Measurements from ENCODE around the gene NIFK. TPM values are rescaled to one million over a fixed set of nuclear protein-coding genes. Genes with fewer than 3 reads are reported as not detected.
"Not testable (repeated sequence)": the region's sequence is repeated elsewhere in the genome, so short reads cannot be mapped to it uniquely, and the experiment has no call there.

Gene NIFK
- total RNA-seq, 4 donors from 2014 or later = 40.0 to 77.6 (median 57.9) TPM

DNA sequence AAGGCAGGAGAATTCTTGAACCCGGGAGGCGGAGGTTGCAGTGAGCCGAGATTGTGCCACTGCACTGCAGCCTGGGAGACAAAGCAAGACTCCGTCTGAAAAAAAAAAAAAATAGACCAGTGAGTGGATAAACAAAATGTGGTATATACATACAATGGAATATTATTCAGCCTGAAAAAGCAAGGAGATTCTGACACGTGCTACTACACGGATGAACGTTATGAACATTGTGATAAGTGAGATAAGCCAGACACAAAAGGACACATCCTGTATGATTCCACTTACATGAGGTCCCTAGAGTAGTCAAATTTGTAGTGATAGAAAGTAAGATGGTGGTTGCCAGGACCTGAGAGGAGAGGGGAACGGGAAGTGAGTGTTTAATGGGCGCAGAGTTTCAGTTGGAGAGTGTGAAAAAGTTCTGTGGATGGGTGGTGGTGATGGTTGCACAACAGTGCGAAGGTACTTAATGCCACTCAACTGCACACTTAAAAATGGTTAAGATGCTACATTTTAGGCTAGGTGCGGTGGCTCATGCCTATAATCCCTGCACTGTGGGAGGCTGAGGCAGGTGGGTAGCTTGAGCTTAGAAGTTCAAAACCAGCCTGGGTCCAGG, 38.3 kb downstream of the NIFK start:
- H3K27me3 ChIP-seq = no peaks in the 10 kb centered on the region
- peaks cover 15% of the 10 kb centered on the region for H3K4me1 ChIP-seq
- no peak overlapping the region for H3K27ac ChIP-seq
- no peak overlapping the region for H3K4me3 ChIP-seq
- H3K36me3 ChIP-seq = no peaks in the 10 kb centered on the region
- TF ChIP-seq, protein P1, sequence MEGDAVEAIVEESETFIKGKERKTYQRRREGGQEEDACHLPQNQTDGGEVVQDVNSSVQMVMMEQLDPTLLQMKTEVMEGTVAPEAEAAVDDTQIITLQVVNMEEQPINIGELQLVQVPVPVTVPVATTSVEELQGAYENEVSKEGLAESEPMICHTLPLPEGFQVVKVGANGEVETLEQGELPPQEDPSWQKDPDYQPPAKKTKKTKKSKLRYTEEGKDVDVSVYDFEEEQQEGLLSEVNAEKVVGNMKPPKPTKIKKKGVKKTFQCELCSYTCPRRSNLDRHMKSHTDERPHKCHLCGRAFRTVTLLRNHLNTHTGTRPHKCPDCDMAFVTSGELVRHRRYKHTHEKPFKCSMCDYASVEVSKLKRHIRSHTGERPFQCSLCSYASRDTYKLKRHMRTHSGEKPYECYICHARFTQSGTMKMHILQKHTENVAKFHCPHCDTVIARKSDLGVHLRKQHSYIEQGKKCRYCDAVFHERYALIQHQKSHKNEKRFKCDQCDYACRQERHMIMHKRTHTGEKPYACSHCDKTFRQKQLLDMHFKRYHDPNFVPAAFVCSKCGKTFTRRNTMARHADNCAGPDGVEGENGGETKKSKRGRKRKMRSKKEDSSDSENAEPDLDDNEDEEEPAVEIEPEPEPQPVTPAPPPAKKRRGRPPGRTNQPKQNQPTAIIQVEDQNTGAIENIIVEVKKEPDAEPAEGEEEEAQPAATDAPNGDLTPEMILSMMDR (IDR thresholded peaks at IDR 0.05) = no peak
- TF ChIP-seq EP300 (IDR thresholded peaks at IDR 0.05) = no peak
- TF ChIP-seq POLR2A (IDR thresholded peaks at IDR 0.05) = no peak
- TF ChIP-seq POLR2AphosphoS5 (IDR thresholded peaks at IDR 0.05) = no peak
- no peaks in the 10 kb centered on the region for H3K9me3 ChIP-seq
- DNase-seq (ENCODE audit: low spot score in 2 of 2) = no peak
- 84% methylated on average over 11 of the region's 11 CpGs for WGBS

DNA sequence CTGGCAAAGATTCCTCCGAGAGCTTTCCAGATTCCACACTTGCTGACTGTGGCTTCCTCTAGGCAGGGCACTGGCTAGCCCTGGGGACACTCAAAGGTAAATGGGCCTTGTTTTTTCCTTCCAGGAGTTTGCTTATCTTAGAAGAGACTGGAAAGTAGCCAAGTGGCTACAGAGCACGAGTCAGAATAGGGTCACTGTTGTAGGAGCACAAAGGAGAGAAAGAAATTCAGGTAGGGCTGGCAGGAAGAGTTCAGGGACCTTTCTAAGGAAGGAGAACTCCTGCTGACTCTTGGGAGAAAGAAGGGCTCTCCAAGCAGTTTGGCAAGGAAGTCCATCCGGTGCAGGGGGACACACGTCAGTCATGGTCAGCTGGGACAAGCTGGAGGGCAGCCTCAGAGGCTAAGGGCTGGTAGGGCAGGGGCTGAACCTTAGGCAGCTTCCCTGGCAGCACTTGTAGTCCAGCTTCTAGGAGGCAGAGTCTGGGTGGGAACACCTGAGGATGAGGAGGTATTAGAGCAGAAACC, 39.5 kb downstream of the NIFK start:
- TF ChIP-seq POLR2A (IDR thresholded peaks at IDR 0.05) (no peak), EP300 (IDR thresholded peaks at IDR 0.05) (no peak), POLR2AphosphoS5 (IDR thresholded peaks at IDR 0.05) (no peak)
- TF ChIP-seq, protein P1 (IDR thresholded peaks at IDR 0.05) = no peak
- H3K9me3 ChIP-seq = no peaks in the 10 kb centered on the region
- H3K4me3 ChIP-seq = no peak overlapping the region
- 66% methylated on average over 4 of the region's 4 CpGs for WGBS
- no peaks in the 10 kb centered on the region for H3K36me3 ChIP-seq
- H3K4me1 ChIP-seq = peaks cover 15% of the 10 kb centered on the region
- no peak overlapping the region for H3K27ac ChIP-seq
- DNase-seq (ENCODE audit: low spot score in 2 of 2) = no peak
- H3K27me3 ChIP-seq = no peaks in the 10 kb centered on the region

DNA sequence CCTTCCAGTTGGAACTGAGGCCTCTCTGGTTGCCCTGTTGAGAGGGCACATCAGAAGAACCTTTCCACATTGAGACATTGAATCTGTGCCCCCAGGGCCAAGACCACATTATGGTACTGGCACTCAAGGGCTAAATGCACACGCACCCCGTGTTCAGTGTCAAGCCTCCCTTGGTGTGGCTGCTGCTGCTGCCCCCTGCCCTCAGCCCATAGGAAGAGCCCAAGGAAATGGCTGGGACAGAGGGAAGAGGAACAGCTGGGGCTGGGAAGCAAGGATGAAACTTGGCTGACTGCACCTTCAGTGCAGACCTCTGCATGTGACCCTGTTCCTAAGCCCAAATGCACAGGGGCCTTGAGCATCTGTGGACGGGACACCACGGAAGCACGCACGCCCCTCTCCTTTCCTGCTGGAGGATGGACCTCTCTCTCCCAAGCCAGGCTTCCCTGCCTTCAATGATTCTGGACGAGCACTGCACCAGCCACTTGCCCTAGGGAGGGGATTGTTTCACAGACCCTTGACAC, 40.2 kb downstream of the NIFK start:
- Histone ChIP-seq H3K4me3 (no peak overlapping the region), H3K27ac (no peak overlapping the region), H3K36me3 (no peaks in the 10 kb centered on the region), H3K9me3 (no peaks in the 10 kb centered on the region), H3K27me3 (no peaks in the 10 kb centered on the region), H3K4me1 (peaks cover 15% of the 10 kb centered on the region)
- TF ChIP-seq, protein P1 (IDR thresholded peaks at IDR 0.05) = no peak
- TF ChIP-seq EP300 (IDR thresholded peaks at IDR 0.05) = no peak
- no peak for TF ChIP-seq POLR2A (IDR thresholded peaks at IDR 0.05)
- TF ChIP-seq POLR2AphosphoS5 (IDR thresholded peaks at IDR 0.05) = no peak
- no peak for DNase-seq (ENCODE audit: low spot score in 2 of 2)
- 78% methylated on average over 7 of the region's 7 CpGs for WGBS

- Histone ChIP-seq H3K4me3 (no peak overlapping the region), H3K9me3 (no peaks in the 10 kb centered on the region), H3K27me3 (no peaks in the 10 kb centered on the region), H3K27ac (no peak overlapping the region), H3K4me1 (peaks cover 12% of the 10 kb centered on the region), H3K36me3 (no peaks in the 10 kb centered on the region)
- no peak for DNase-seq (ENCODE audit: low spot score in 2 of 2)
- TF ChIP-seq, protein P1 (IDR thresholded peaks at IDR 0.05) = no peak
- no peak for TF ChIP-seq EP300 (IDR thresholded peaks at IDR 0.05)
- no peak for TF ChIP-seq POLR2AphosphoS5 (IDR thresholded peaks at IDR 0.05)
- TF ChIP-seq POLR2A (IDR thresholded peaks at IDR 0.05) = no peak
- WGBS = 63% methylated on average over 2 of the region's 2 CpGs
These were observed 41.6 kb downstream of the NIFK start for GRCh38 chr2:121695171-121695451.

DNA sequence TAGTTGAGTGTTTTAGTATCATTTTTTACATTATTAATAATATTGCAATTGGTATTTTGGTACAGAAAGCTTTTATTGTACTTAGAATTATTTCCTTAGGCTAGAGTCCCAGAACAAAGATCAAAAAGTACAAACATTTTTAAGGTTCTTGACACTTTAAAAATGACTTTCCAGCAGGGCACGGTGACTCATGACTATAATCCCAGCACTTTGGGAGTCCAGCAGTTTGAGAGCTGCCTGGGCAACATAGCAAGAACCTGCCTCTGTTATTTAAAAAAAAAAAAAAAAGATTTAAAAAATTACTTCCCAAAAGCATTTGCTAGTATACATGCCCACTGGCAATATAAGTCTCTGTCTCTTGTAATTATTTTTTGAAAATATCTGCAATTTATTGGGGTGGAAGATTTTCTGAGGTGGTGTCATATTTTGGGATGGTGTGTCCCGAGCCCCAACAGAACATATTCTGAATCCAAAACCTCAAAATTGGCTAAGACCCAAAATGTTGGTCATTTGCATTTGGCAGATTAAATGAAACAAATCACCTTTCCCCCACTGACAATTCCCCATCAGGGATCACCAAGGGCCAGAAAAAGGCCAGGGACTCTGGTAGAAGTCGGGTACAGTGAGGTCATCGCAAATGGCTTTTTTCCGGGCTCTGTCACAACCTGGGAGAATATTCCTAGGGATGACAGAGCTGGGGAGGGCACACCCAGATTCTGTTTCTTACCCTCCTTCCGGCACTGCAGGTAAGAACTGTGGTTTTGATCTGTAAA, 42.1 kb downstream of the NIFK start:
- WGBS = 57% methylated on average over 6 of the region's 6 CpGs
- Histone ChIP-seq H3K36me3 (no peaks in the 10 kb centered on the region), H3K27ac (no peak overlapping the region), H3K4me1 (peaks cover 7% of the 10 kb centered on the region), H3K27me3 (no peaks in the 10 kb centered on the region), H3K9me3 (no peaks in the 10 kb centered on the region), H3K4me3 (no peak overlapping the region)
- no peak for DNase-seq (ENCODE audit: low spot score in 2 of 2)
- TF ChIP-seq POLR2A (IDR thresholded peaks at IDR 0.05) (no peak), POLR2AphosphoS5 (IDR thresholded peaks at IDR 0.05) (no peak), EP300 (IDR thresholded peaks at IDR 0.05) (no peak)
- TF ChIP-seq, protein P1 (IDR thresholded peaks at IDR 0.05) = no peak

DNA sequence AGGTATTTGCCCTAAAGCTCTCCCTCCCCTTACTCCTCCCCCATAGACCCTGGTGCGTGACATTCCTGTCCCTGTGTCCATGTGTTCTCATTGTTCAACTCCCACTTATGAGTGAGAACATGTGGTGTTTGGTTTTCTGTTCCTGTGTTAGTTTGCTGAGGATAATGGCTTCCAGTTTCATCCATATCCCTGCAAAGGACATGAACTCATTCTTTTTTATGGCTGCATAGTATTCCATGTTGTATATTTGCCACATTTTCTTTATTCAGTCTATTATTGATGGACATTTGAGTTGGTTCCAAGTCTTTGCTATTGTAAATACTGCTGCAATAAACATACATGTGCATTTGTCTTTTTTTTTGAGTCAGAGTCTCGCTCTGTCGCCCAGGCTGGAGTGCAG, 46.1 kb downstream of the NIFK start:
- not testable (repeated sequence) for H3K36me3 ChIP-seq
- WGBS = 96% methylated on average over 3 of the region's 3 CpGs

More for the DNA sequence above, 46.1 kb downstream of the NIFK start:
- H3K9me3 ChIP-seq; H3K27me3 ChIP-seq; H3K4me3 ChIP-seq; DNase-seq (ENCODE audit: low spot score in 2 of 2); H3K27ac ChIP-seq; H3K4me1 ChIP-seq: not testable (repeated sequence)

All from suprapubic skin (tissue), 4 donors.